Gastrocnemius medialis (tissue), 4 donors: Measurements from ENCODE around the gene SHROOM3. TPM values are rescaled to one million over a fixed set of nuclear protein-coding genes. Genes with fewer than 3 reads are reported as not detected.

Experiments used
- ATAC-seq, 2 donors: fragments of 150-250 bp; one replicate each; pipeline ENCODE4 v1.9.1; 2016
- DNase-seq, 2 donors: peaks; one replicate each; pipeline ENCODE4 v3.0.0-alpha.2; 2019
- H3K27ac ChIP-seq, 4 donors: fragments of 200-600 bp; sonication (generic); 1 replicate in 1 of 4; 2 replicates in 3 of 4; pipeline ENCODE4 v1.5.1; 2016 to 2018; ENCODE audit warnings: mild to moderate bottlenecking in 2 of 4, moderate library complexity in 1 of 4
- H3K27me3 ChIP-seq, 3 donors: fragments of 200-600 bp; sonication (generic) in 2 of 3; 1 replicate in 1 of 3; 2 replicates in 2 of 3; pipeline versions ENCODE4 v1.5.1 to v1.6.0; 2016 to 2019; ENCODE audit warnings: mild to moderate bottlenecking in 1 of 3, moderate library complexity in 1 of 3
- H3K36me3 ChIP-seq, 2 donors: fragments of 200-600 bp; sonication (generic) in 1 of 2; one replicate each; pipeline ENCODE4 v1.5.1; 2017 to 2018
- H3K4me1 ChIP-seq, 2 donors: fragments of 200-600 bp; sonication (generic) in 1 of 2; one replicate each; pipeline ENCODE4 v1.5.1; 2016 to 2017; ENCODE audit warnings: mild to moderate bottlenecking in 2 of 2
- H3K4me3 ChIP-seq, 4 donors: fragments of 200-600 bp; sonication (generic) in 3 of 4; 1 replicate in 1 of 4; 2 replicates in 3 of 4; pipeline ENCODE4 v1.5.1; 2016 to 2019; ENCODE audit warnings: mild to moderate bottlenecking in 2 of 4
- H3K9me3 ChIP-seq, 3 donors: fragments of 200-600 bp; sonication (generic) in 2 of 3; 1 replicate in 1 of 3; 2 replicates in 2 of 3; pipeline ENCODE4 v1.5.1; 2016 to 2019
- CTCF ChIP-seq, 5 experiments: fragments of 450-650 bp in 3 of 5; fragments of 200-600 bp in 2 of 5; sonication (generic) in 2 of 5; IDR thresholded peaks in 4 of 5; conservative IDR thresholded peaks in 1 of 5; 1 replicate in 4 of 5; 2 replicates in 1 of 5; pipeline ENCODE4 v1.5.1; 2016 to 2019; ENCODE audit warnings: antibody characterized with exemption in 5 of 5, mild to moderate bottlenecking in 3 of 5, moderate library complexity in 3 of 5
- POLR2A ChIP-seq, 2 donors: fragments of 450-650 bp; IDR thresholded peaks; one replicate each; pipeline ENCODE4 v1.6.1; 2017; ENCODE audit warnings: antibody characterized with exemption in 2 of 2, mild to moderate bottlenecking in 2 of 2, moderate library complexity in 2 of 2
- in situ Hi-C, 4 donors: fragments of 200-750 bp; cut with MboI; loops; one replicate each; pipeline versions ENCODE4 v1.15.0 to v1.8.0; 2017; ENCODE audit warnings: low sequenced_read_pairs in 4 of 4
- intact Hi-C: fragments of 100-400 bp; cut with DNase I; formaldehyde crosslinking; loops from one replicate; pipeline ENCODE4 v1.15.1; 2023; ENCODE audit warnings: low total_unique reads
- total RNA-seq, 4 donors: library from RNA; depleted of rRNA; stranded (reverse); fragments of >200 nt; gene quantifications; one replicate each; pipeline versions ENCODE4 v1.1.0 to v1.2.3, GENCODE V29; 2016

The SHROOM3 gene
- total RNA-seq, 4 donors from 2014 or later: 0.20 to 1.7 (median 0.98) TPM

GRCh38 chr4:76806346-76806745 lies 371.3 kb downstream of the SHROOM3 start:
- Histone ChIP-seq H3K4me3 (no peak overlapping the region), H3K36me3 (no peaks in the 10 kb centered on the region), H3K9me3 (no peaks in the 10 kb centered on the region), H3K27ac (no peak overlapping the region), H3K27me3 (no peaks in the 10 kb centered on the region), H3K4me1 (no peaks in the 10 kb centered on the region)
- no peak for DNase-seq
- intact Hi-C loops: no loop called here
- in situ Hi-C loops: no loop called here
- no peak for ATAC-seq
- TF ChIP-seq POLR2A (IDR thresholded peaks at IDR 0.05): no peak
- TF ChIP-seq CTCF (IDR thresholded peaks at IDR 0.05 in 4 of 5, conservative IDR thresholded peaks at IDR 0.05 in 1 of 5): no peak

- no peaks in the 10 kb centered on the region for H3K9me3 ChIP-seq
- no peaks in the 10 kb centered on the region for H3K4me1 ChIP-seq
- no peaks in the 10 kb centered on the region for H3K27me3 ChIP-seq
- DNase-seq (no peak), ATAC-seq (no peak)
- no peak overlapping the region for H3K4me3 ChIP-seq
- in situ Hi-C loops (no loop called here), intact Hi-C loops (no loop called here)
- no peaks in the 10 kb centered on the region for H3K36me3 ChIP-seq
- no peak for TF ChIP-seq POLR2A (IDR thresholded peaks at IDR 0.05)
- no peak for TF ChIP-seq CTCF (IDR thresholded peaks at IDR 0.05 in 4 of 5, conservative IDR thresholded peaks at IDR 0.05 in 1 of 5)
- no peak overlapping the region for H3K27ac ChIP-seq
Observed at GRCh38 chr4:76806757-76807156, 371.7 kb downstream of the SHROOM3 start.

- no peak for DNase-seq
- no peaks in the 10 kb centered on the region for H3K27me3 ChIP-seq
- no peak for ATAC-seq
Observed at GRCh38 chr4:76809594-76810305, 374.7 kb downstream of the SHROOM3 start.

GRCh38 chr4:76811604-76812412 lies 376.8 kb downstream of the SHROOM3 start:
- DNase-seq (no peak), ATAC-seq (no peak)
- no peaks in the 10 kb centered on the region for H3K4me1 ChIP-seq
- intact Hi-C loops (no loop called here), in situ Hi-C loops (no loop called here)
- H3K4me3 ChIP-seq: no peak overlapping the region
- H3K9me3 ChIP-seq: peaks cover 0 to 4% (median 0%) of the 10 kb centered on the region in 3 donors
- no peaks in the 10 kb centered on the region for H3K27me3 ChIP-seq
- H3K36me3 ChIP-seq: no peaks in the 10 kb centered on the region
- TF ChIP-seq POLR2A (IDR thresholded peaks at IDR 0.05) (no peak), CTCF (IDR thresholded peaks at IDR 0.05 in 4 of 5, conservative IDR thresholded peaks at IDR 0.05 in 1 of 5) (no peak)
- H3K27ac ChIP-seq: no peak overlapping the region

More at GRCh38 chr4:76809594-76810305, 374.7 kb downstream of the SHROOM3 start:
- TF ChIP-seq POLR2A (IDR thresholded peaks at IDR 0.05) (no peak), CTCF (IDR thresholded peaks at IDR 0.05 in 4 of 5, conservative IDR thresholded peaks at IDR 0.05 in 1 of 5) (no peak)
- Histone ChIP-seq H3K4me1 (no peaks in the 10 kb centered on the region), H3K9me3 (no peaks in the 10 kb centered on the region), H3K36me3 (no peaks in the 10 kb centered on the region), H3K4me3 (no peak overlapping the region), H3K27ac (no peak overlapping the region)
- in situ Hi-C loops (no loop called here), intact Hi-C loops (no loop called here)
